Measurements from ENCODE around the gene SLC9A7.

The SLC9A7 gene

GRCh38 chrX:46573892-46574773, 184.8 kb downstream of the SLC9A7 start (continued):
- 0 out of 2 replicates have a peak, but pooled peaks have one; percentile 27 for TF ChIP-seq ZNF341 (tag by site-specific recombination; IDR thresholded peaks at IDR 0.05; ENCODE audit: low read depth)
- TF ChIP-seq ZNF600 (tag by site-specific recombination; IDR thresholded peaks at IDR 0.05), result peak; percentile 24; the same call in 1 of the 2 replicates

GRCh38 chrX:46573331-46573891, 185.5 kb downstream of the SLC9A7 start, which contains the start of gene CHST7:
TSS of gene CHST7 (plus strand) at chrX:46573765. CDS start at chrX:46573932, 167 bp downstream.
- Histone ChIP-seq H3K4me1 (ENCODE audit: control insufficient read depth, insufficient read depth, low read length) (peaks cover 8% of the 10 kb centered on the region; the same call in 1 of the 2 replicates), H3K4me3 (ENCODE audit: low read depth, low read length) (peak within 1 kb of the TSS; percentile 51), H3K9me3 (ENCODE audit: control insufficient read depth, insufficient read depth, low read depth, low read length) (no peaks in the 10 kb centered on the region), H3K27ac (ENCODE audit: extremely low read depth, low read depth, low read length) (peak within 1 kb of the TSS; percentile 21; the same call in 1 of the 2 replicates), H3K36me3 (ENCODE audit: control insufficient read depth in 2 of 2, insufficient read depth in 1 of 2, low read length in 2 of 2) (no peaks in the 10 kb centered on the region)
- POLR2A ChIA-PET, result interaction anchor here (0.6 kb wide), 1 partner anchor 52 kb away, joined by 11 read pairs; no protein-coding TSS in a partner anchor
- TF ChIP-seq ZFHX2 (tag by site-specific recombination; conservative IDR thresholded peaks at IDR 0.05), result peak; percentile 44
- TF ChIP-seq PATZ1 (tag by site-specific recombination; IDR thresholded peaks at IDR 0.05), result peak; percentile 82
- TF ChIP-seq SP3 (tag by site-specific recombination; IDR thresholded peaks at IDR 0.05), result peak; percentile 66
- no peak for TF ChIP-seq KLF9 (tag by site-specific recombination; IDR thresholded peaks at IDR 0.05; ENCODE audit: low read depth)
- peak; percentile 74 for TF ChIP-seq ZNF335 (tag by site-specific recombination; conservative IDR thresholded peaks at IDR 0.05)
- no peak for TF ChIP-seq RBAK (tag by site-specific recombination; IDR thresholded peaks at IDR 0.05)
- TF ChIP-seq PRDM10 (tag by site-specific recombination; IDR thresholded peaks at IDR 0.05), result peak; percentile 82
- no peak for TF ChIP-seq ZNF621 (tag by site-specific recombination; IDR thresholded peaks at IDR 0.05)
- TF ChIP-seq ZEB2 (tag by site-specific recombination; IDR thresholded peaks at IDR 0.05), result peak; percentile 34; the same call in 1 of the 2 replicates
- TF ChIP-seq EGR2 (tag by site-specific recombination; IDR thresholded peaks at IDR 0.05; ENCODE audit: low read depth), result peak; percentile 23; the same call in 1 of the 2 replicates
- peak; percentile 18 for TF ChIP-seq KLF1 (tag by site-specific recombination; IDR thresholded peaks at IDR 0.05)
- TF ChIP-seq ZNF423 (tag by site-specific recombination; IDR thresholded peaks at IDR 0.05), result no peak
- peak; percentile 87 for TF ChIP-seq ZBTB8A (tag by site-specific recombination; IDR thresholded peaks at IDR 0.05)
- peak; percentile 37; the same call in 1 of the 2 replicates for TF ChIP-seq ZNF654 (tag by site-specific recombination; IDR thresholded peaks at IDR 0.05; ENCODE audit: low read depth)
- TF ChIP-seq OSR2 (tag by site-specific recombination; IDR thresholded peaks at IDR 0.05), result 0 out of 2 replicates have a peak, but pooled peaks have one; percentile 7
- peak; percentile 88 for TF ChIP-seq GLIS1 (tag by site-specific recombination; IDR thresholded peaks at IDR 0.05)
- peak; percentile 59 for TF ChIP-seq ZBTB20 (tag by site-specific recombination; IDR thresholded peaks at IDR 0.05)
- peak; percentile 46; the same call in 1 of the 2 replicates for TF ChIP-seq GLIS2 (tag by site-specific recombination; IDR thresholded peaks at IDR 0.05)
- peak; percentile 76 for TF ChIP-seq SP2 (tag by site-specific recombination; IDR thresholded peaks at IDR 0.05)
- peak; percentile 41; the same call in 1 of the 2 replicates for TF ChIP-seq HIC1 (tag by site-specific recombination; IDR thresholded peaks at IDR 0.05)
- CTCF ChIA-PET, result interaction anchor here (0.9 to 1.0 kb wide), 2 partner anchors 11 to 14 kb away, joined by 3 to 5 read pairs; no protein-coding TSS in a partner anchor
